Adipocyte (in vitro differentiated cells): ENCODE results near the gene FYN.

Experiments
- DNase-seq: peaks from one replicate; pipeline ENCODE4 v3.0.0-alpha.2; 2015; ENCODE audit warnings: low read depth
- H3K27me3 ChIP-seq: replicated peaks from 2 replicates; pipeline ENCODE4 v1.7.0; 2013; ENCODE audit warnings: mild to moderate bottlenecking, low read length, moderate library complexity; ENCODE audit not compliant: control insufficient read depth, insufficient read depth
- H3K36me3 ChIP-seq: 2 replicates; pipeline ENCODE4 v1.7.0; 2013; ENCODE audit warnings: low read length, mild to moderate bottlenecking, moderate library complexity; ENCODE audit not compliant: control insufficient read depth, insufficient read depth, severe bottlenecking
- H3K4me1 ChIP-seq: 2 replicates; pipeline ENCODE4 v1.7.0; 2013; ENCODE audit warnings: mild to moderate bottlenecking, low read length, moderate library complexity; ENCODE audit not compliant: control insufficient read depth, insufficient read depth
- H3K4me3 ChIP-seq: 2 replicates; pipeline ENCODE4 v1.7.0; 2013; ENCODE audit warnings: mild to moderate bottlenecking, low read length, moderate library complexity
- H3K9ac ChIP-seq: 2 replicates; pipeline ENCODE4 v1.7.0; 2013; ENCODE audit warnings: mild to moderate bottlenecking, low read length, moderate library complexity
- H3K9me3 ChIP-seq: 2 replicates; pipeline ENCODE4 v1.7.0; 2013; ENCODE audit warnings: mild to moderate bottlenecking, low read length, moderate library complexity; ENCODE audit not compliant: control insufficient read depth

FYN gene

DNA sequence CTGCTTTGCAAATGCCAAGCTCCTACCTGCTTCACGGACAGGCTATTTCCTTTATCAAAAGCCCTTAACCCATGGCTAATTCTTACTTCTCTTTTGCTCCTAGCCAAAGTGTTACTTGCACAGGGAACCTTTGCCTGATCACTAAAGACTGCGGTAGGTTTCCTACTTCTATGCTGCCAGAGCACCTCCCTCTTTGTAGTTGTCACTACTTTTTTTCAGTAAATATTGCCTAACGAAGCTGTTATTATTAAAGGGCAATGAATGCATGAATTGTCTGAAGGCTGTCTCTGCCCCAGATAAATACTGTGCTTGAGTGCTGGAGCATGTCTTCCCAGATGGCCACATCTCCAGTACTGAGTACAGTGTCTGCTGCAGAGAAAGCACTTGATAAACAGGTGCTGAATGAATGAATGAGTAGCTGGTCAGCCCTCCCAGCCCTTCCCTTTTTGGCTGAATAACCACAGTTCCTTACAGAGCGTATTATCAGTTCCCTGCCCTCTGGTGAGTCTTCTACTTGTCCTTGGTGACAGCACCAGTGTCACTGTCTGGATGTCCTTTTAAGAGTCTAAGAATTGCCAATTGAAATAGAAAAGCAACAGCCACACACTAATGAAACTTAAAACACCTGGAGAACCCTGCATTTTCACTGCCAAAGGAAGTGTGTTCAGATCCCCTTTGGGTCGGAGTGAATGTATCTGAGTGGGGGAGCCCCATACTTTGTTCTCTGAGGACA is 194.0 kb downstream of the FYN start:
- H3K9ac ChIP-seq: peak overlapping the region; percentile 28
- no peaks in the 10 kb centered on the region for H3K27me3 ChIP-seq
- no peaks in the 10 kb centered on the region for H3K9me3 ChIP-seq
- no peak overlapping the region for H3K4me3 ChIP-seq
- peaks cover 57% of the 10 kb centered on the region for H3K36me3 ChIP-seq
- no peak for DNase-seq
- peaks cover 51% of the 10 kb centered on the region for H3K4me1 ChIP-seq

DNA sequence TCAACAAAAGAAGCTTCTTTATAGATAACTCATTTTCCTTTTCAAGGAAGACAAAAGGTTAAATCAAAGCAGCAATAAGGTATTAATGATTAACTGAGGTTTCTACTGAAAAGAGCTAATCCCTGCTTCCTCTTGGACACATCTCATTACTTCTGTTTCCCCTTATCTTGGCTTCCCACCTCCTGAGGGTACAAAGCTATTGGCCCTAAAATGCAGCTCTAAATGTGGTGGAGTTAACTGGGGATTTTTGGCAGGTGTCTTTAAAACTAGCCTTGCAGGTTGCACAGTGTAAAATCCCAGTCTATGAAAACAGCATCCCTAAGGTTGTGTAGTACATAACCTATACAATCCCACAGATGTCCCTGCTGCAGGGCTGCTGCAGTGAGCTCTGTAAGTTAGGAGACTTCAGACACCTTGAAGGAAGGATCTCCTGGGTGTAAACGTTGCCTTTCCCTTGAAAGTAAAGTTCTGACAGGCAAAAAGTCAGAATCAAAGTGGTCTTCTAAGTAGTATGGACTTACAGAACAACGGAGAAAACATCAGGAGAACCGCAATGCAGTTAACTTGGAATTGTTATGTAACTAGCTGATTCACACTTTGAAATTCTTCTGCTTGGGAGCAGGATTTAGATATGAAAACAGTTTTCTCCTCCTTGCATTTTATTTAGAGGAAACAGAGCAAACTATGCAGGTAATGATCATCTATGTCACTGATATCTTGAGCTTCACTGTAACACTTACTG is 195.8 kb downstream of the FYN start:
- Histone ChIP-seq H3K27me3 (no peaks in the 10 kb centered on the region), H3K9me3 (no peaks in the 10 kb centered on the region), H3K9ac (no peak overlapping the region), H3K4me3 (no peak overlapping the region), H3K4me1 (peaks cover 34% of the 10 kb centered on the region), H3K36me3 (peaks cover 72% of the 10 kb centered on the region)
- no peak for DNase-seq

DNA sequence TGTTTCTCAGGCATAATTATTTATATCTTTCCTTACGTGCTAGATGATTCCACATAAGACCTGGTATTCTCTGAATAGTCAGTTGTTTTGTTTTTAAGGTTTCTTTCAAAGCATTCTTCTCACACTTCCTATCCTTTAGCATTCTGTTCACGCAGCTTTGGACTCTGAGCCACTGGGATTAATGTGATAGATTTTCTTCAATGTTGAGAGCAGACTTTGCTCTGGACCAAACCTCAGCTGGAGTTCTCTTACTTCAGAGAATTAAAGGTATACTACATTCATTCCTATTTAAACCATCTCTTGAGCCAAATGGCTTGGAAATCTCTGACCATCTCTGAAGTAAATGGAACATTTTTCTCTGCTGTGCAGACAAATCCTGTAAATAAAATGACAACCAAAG is 196.9 kb downstream of the FYN start:
- H3K36me3 ChIP-seq: peaks cover 76% of the 10 kb centered on the region

DNA sequence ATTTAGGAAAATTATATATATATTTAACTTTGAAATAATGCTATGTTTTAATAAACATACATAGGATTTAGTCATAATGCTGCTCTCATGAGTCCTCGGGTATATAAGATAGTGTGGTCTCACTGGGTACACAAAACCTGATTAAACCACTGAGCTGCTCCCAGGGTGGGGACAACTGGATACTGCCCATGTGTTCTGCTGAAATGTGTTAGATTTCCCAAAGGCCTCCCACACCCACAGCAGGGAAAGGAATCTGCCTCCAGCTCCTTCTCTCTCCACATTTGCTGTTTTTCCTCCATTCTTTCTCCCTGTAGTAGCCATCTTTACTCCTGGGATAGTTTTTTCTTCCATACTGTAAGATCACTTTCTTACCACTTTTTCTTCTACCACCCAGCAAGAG is 198.4 kb downstream of the FYN start:
- Histone ChIP-seq H3K4me3 (no peak overlapping the region), H3K9ac (no peak overlapping the region), H3K36me3 (peaks cover 87% of the 10 kb centered on the region), H3K4me1 (peaks cover 16% of the 10 kb centered on the region), H3K27me3 (no peaks in the 10 kb centered on the region), H3K9me3 (no peaks in the 10 kb centered on the region)
- DNase-seq: no peak

More for the DNA sequence above, 196.9 kb downstream of the FYN start:
- DNase-seq: no peak
- H3K9me3 ChIP-seq: no peaks in the 10 kb centered on the region
- no peak overlapping the region for H3K9ac ChIP-seq
- peaks cover 24% of the 10 kb centered on the region for H3K4me1 ChIP-seq
- H3K4me3 ChIP-seq: no peak overlapping the region
- no peaks in the 10 kb centered on the region for H3K27me3 ChIP-seq

DNA sequence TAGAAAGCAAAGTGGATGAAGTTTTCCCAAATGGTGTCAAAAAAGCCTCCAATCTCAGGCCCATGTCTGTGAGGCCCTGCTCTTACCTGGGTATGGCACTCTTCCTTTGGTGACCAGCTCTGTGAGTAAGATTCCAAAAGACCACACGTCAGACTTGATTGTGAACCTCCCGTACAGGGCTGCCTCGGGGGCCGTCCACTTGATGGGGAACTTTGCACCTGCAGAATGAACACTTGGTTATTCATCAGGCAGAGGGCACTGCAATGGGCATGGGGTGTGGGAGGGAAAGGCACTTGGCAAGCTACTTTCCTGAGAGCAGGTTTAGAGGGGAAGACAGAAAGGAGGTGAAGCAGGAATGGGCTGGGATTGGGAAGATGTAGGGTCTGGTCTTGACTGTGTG is 198.8 kb downstream of the FYN start:
- H3K4me1 ChIP-seq: peaks cover 11% of the 10 kb centered on the region

DNA sequence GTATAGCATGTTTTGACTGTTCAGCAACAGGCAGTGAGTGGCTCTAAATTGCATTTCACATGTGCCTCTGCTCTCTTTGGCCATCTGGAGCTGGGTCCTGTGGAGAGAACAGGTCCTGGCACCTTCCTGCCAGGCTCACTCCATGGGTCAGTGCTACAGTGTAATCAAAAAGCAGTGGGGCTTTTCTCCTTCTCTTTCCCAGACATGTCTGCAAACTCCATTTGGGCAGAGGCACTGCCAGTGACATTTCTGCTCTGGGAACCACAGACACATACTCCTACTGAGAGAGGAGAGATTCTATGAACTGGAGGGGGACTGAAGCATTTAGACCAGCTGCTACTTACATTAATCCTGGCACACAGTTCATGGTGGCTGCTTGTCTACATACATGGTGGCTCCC is 199.3 kb downstream of the FYN start:
- H3K36me3 ChIP-seq: peaks cover 86% of the 10 kb centered on the region
- peaks cover 6% of the 10 kb centered on the region for H3K4me1 ChIP-seq
- H3K9me3 ChIP-seq: no peaks in the 10 kb centered on the region
- H3K9ac ChIP-seq: no peak overlapping the region
- no peak for DNase-seq
- no peaks in the 10 kb centered on the region for H3K27me3 ChIP-seq
- H3K4me3 ChIP-seq: no peak overlapping the region

More for the DNA sequence above, 198.8 kb downstream of the FYN start:
- Histone ChIP-seq H3K4me3 (no peak overlapping the region), H3K9ac (no peak overlapping the region), H3K9me3 (no peaks in the 10 kb centered on the region), H3K27me3 (no peaks in the 10 kb centered on the region), H3K36me3 (peaks cover 89% of the 10 kb centered on the region)
- no peak for DNase-seq

DNA sequence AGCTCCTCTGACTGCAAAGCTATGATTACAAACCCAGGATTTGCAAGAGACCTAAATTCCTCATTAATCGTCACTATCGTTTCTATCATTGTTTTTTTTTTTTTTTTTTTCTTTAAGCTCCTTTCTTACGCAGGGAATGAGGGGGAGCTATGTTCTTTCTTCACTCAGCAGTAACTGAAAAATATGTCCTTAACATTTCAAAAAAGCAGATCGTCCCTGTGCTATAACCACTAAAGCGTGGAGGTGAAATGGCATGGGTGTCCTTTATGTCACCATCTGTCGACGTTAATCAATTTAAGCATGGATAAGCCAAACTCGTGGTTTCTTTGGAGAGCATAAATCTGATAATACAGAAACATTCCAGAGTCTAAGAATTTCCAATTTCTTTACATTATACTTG is 199.7 kb downstream of the FYN start:
- Histone ChIP-seq H3K36me3 (peaks cover 84% of the 10 kb centered on the region), H3K4me1 (peaks cover 6% of the 10 kb centered on the region), H3K9me3 (no peaks in the 10 kb centered on the region), H3K4me3 (no peak overlapping the region), H3K9ac (no peak overlapping the region), H3K27me3 (no peaks in the 10 kb centered on the region)
- no peak for DNase-seq

DNA sequence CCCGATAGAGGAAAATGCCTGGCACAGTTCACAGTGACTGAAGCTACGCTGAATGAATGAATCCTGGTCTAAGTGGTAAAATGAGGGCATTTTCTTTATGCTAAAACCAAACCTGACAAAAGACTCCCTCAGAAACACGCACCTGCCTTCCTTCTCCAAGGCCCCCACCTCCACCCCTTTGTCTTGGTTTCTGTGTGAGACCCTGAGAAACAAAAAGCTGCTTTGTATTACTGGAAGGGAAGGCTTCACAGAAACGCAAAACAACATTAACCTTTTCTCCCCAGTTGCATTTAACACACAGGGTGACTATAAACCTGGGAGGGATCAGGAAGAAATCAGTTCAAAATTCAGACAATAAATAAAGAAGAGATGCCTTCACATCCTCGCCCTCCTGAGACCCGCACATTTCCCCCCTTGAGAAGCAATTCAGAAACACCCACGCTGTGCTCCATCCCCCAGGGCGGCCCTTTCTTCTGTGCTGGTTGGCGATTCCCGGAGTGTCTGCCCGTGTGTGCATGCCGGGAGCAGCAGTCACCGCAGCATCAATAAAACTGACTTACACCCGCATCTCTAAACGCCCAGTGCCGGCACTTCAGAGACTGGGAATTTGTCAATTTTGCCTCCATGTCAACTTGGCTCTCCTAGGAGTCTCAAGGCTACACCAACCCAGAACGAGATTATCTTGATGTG is 200.3 kb downstream of the FYN start:
- Histone ChIP-seq H3K4me1 (peaks cover 13% of the 10 kb centered on the region), H3K4me3 (no peak overlapping the region), H3K27me3 (no peaks in the 10 kb centered on the region), H3K36me3 (peaks cover 81% of the 10 kb centered on the region), H3K9ac (no peak overlapping the region), H3K9me3 (no peaks in the 10 kb centered on the region)
- DNase-seq: no peak

DNA sequence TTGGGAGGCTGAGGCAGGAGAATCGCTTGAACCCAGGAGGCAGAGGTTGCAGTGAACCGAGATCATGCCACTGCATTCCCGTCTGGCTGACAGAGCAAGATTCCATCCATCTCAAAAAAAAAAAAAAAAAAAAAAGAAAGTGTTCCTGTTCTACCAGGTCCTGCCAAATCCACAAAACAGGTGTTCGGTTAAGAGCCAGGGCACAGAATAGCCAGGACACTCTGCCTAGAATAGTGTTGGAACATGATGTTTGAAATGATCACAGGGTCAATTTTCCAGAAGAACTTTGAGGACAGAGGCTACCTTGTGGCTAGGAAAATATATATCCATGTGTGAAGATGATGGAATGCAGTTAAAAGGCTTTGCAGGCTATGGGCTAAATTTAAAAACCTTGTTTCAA is 203.9 kb downstream of the FYN start:
- Histone ChIP-seq H3K36me3 (peaks cover 65% of the 10 kb centered on the region), H3K4me3 (no peak overlapping the region), H3K9ac (no peak overlapping the region), H3K9me3 (no peaks in the 10 kb centered on the region), H3K4me1 (peaks cover 31% of the 10 kb centered on the region), H3K27me3 (no peaks in the 10 kb centered on the region)
- DNase-seq: no peak

DNA sequence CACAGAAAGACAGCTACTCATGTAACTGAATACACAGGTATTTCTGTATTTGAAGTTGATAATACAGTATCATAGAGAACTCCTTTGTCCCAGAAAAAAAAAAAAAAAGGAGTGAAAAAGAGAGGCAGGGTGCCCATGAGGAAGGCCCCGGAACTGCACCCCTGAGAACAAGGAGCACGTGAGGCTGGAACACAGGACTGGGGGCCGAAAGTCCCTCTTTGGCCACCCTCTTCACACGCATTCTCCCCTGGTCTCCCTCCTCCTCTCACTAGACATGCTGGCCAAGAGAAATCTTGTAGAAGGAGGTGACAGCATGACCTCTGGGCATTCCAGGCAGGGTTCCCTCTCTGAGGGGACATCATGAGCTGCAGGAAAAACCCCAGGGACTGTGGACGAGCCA is 204.8 kb downstream of the FYN start:
- H3K4me3 ChIP-seq: no peak overlapping the region
- no peaks in the 10 kb centered on the region for H3K9me3 ChIP-seq
- H3K9ac ChIP-seq: no peak overlapping the region
- H3K36me3 ChIP-seq: peaks cover 56% of the 10 kb centered on the region
- peaks cover 40% of the 10 kb centered on the region for H3K4me1 ChIP-seq
- DNase-seq: no peak
- H3K27me3 ChIP-seq: no peaks in the 10 kb centered on the region

DNA sequence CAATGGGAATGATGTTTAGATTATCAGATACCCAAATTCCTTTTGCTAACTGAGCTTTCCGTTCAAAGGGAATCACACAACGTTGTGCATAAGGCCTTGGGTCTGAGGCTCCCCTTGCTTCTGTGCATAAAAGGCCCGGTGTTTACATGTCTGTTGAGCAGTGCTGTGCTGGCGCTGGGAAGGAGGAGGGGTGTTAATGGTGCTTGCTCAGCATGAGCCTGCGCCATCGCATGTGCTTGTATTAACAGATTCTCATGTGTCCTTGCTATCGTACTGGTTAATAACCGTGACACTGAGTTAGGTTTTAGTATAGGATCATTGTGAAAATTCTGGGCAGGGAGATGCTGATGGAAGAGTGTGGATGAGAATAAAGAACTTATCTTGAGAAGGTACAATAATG is 205.3 kb downstream of the FYN start:
- Histone ChIP-seq H3K27me3 (no peaks in the 10 kb centered on the region), H3K4me3 (no peak overlapping the region), H3K36me3 (peaks cover 51% of the 10 kb centered on the region), H3K4me1 (peaks cover 45% of the 10 kb centered on the region), H3K9ac (peak overlapping the region; percentile 0), H3K9me3 (no peaks in the 10 kb centered on the region)
- DNase-seq: no peak
